ENCODE measurements around the gene CATSPERD.
"Not testable (repeated sequence)": the region's sequence is repeated elsewhere in the genome, so short reads cannot be mapped to it uniquely, and the experiment has no call there.

- TF ChIP-seq CTCF, POLR2A (IDR thresholded peaks at IDR 0.05): not testable (repeated sequence)
Observed at GRCh38 chr19:5748920-5749319, 28.5 kb downstream of the CATSPERD start.

Measured in body of pancreas (tissue), 4 donors.